Neural progenitor cell (in vitro differentiated cells): ENCODE results near the gene MAP3K13. TPM values are rescaled to one million over a fixed set of nuclear protein-coding genes. Genes with fewer than 3 reads are reported as not detected.

Experiments
- DNase-seq: peaks from one replicate; pipeline ENCODE4 v3.0.0-alpha.2; 2016; ENCODE audit warnings: low spot score
- H2AFZ ChIP-seq: fragments of 200-600 bp; sonication (generic); replicated peaks from 2 replicates; pipeline ENCODE4 v1.6.1; 2016; ENCODE audit warnings: antibody characterized with exemption
- H3F3A ChIP-seq: fragments of 200-600 bp; sonication (generic); 2 replicates; pipeline ENCODE4 v1.6.1; 2016; ENCODE audit warnings: antibody characterized with exemption, low read depth
- H3K27ac ChIP-seq: fragments of 200-600 bp; sonication (generic); 2 replicates; pipeline ENCODE4 v1.5.1; 2016; ENCODE audit warnings: mild to moderate bottlenecking
- H3K27me3 ChIP-seq: fragments of 200-600 bp; sonication (generic); 2 replicates; pipeline ENCODE4 v1.6.1; 2016; ENCODE audit warnings: mild to moderate bottlenecking, moderate library complexity
- H3K36me3 ChIP-seq: fragments of 200-600 bp; sonication (generic); 2 replicates; pipeline ENCODE4 v1.5.1; 2016
- H3K4me1 ChIP-seq: fragments of 200-600 bp; sonication (generic); 2 replicates; pipeline ENCODE4 v1.6.1; 2016; ENCODE audit warnings: mixed run types
- H3K4me2 ChIP-seq: fragments of 200-600 bp; sonication (generic); 2 replicates; pipeline ENCODE4 v1.6.1; 2016
- H3K4me3 ChIP-seq: fragments of 200-600 bp; sonication (generic); 2 replicates; pipeline ENCODE4 v1.5.1; 2016
- H3K79me2 ChIP-seq: fragments of 200-600 bp; sonication (generic); 2 replicates; pipeline ENCODE4 v1.6.1; 2016; ENCODE audit warnings: low read depth
- H3K9ac ChIP-seq: fragments of 200-600 bp; sonication (generic); 2 replicates; pipeline ENCODE4 v1.6.1; 2016
- H3K9me3 ChIP-seq: fragments of 200-600 bp; sonication (generic); 2 replicates; pipeline ENCODE4 v1.5.1; 2016; ENCODE audit warnings: low read depth
- H4K20me1 ChIP-seq: fragments of 200-600 bp; sonication (generic); 2 replicates; pipeline ENCODE4 v1.6.1; 2016; ENCODE audit warnings: low read depth
- H3K27ac Mint-ChIP-seq: 3 replicates; pipeline ENCODE4 v1.8.0; 2021; ENCODE audit warnings: mixed read lengths
- H3K27me3 Mint-ChIP-seq: 2 replicates; pipeline ENCODE4 v1.8.0; 2022; ENCODE audit warnings: low read depth, mild to moderate bottlenecking, inconsistent platforms, moderate library complexity, mixed read lengths; ENCODE audit not compliant: insufficient read depth
- H3K36me3 Mint-ChIP-seq: 3 replicates; pipeline ENCODE4 v1.8.0; 2021; ENCODE audit warnings: mixed read lengths
- H3K4me1 Mint-ChIP-seq: 3 replicates; pipeline ENCODE4 v1.8.0; 2021; ENCODE audit warnings: mixed read lengths
- H3K4me3 Mint-ChIP-seq: 3 replicates; pipeline ENCODE4 v1.8.0; 2021; ENCODE audit warnings: mild to moderate bottlenecking, moderate library complexity, mixed read lengths
- H3K9me3 Mint-ChIP-seq: 3 replicates; pipeline ENCODE4 v1.8.0; 2020; ENCODE audit warnings: mixed read lengths
- CTCF ChIP-seq: fragments of 200-600 bp; sonication (generic); IDR thresholded peaks from 2 replicates; pipeline ENCODE4 v1.5.1; 2017; ENCODE audit warnings: antibody characterized with exemption, mild to moderate bottlenecking
- EZH2 ChIP-seq: fragments of 200-600 bp; sonication (generic); IDR thresholded peaks from 2 replicates; pipeline ENCODE4 v1.6.1; 2017; ENCODE audit warnings: antibody characterized with exemption, mild to moderate bottlenecking, moderate library complexity
- EZH2phosphoT487 ChIP-seq: fragments of 200-600 bp; sonication (generic); IDR thresholded peaks from 2 replicates; pipeline ENCODE4 v1.6.1; 2017; ENCODE audit warnings: antibody characterized with exemption
- total RNA-seq: library from RNA; depleted of rRNA; stranded (reverse); fragments of >200 nt; gene quantifications from 2 replicates; pipeline ENCODE4 v1.2.3, GENCODE V29; 2015; ENCODE audit warnings: low replicate concordance

The MAP3K13 gene
- total RNA-seq, 1 donor from 2014 or later = 34.6 TPM

GRCh38 chr3:185330644-185331043 is 32.3 kb upstream of the MAP3K13 start:
- Mint-ChIP-seq H3K4me1 (no peaks in the 10 kb centered on the region), H3K36me3 (no peaks in the 10 kb centered on the region)
- DNase-seq = no peak

GRCh38 chr3:185332026-185332735 is 30.8 kb upstream of the MAP3K13 start:
- Mint-ChIP-seq H3K27ac (no peak overlapping the region), H3K4me3 (no peak overlapping the region), H3K9me3 (no peaks in the 10 kb centered on the region), H3K4me1 (no peaks in the 10 kb centered on the region), H3K27me3 (no peaks in the 10 kb centered on the region), H3K36me3 (no peaks in the 10 kb centered on the region)
- H3K4me3 ChIP-seq = no peak overlapping the region
- no peaks in the 10 kb centered on the region for H3K27me3 ChIP-seq
- TF ChIP-seq EZH2 = no peak
- no peak for TF ChIP-seq CTCF
- TF ChIP-seq EZH2phosphoT487 = no peak
- no peak overlapping the region for H2AFZ ChIP-seq
- no peak overlapping the region for H3K27ac ChIP-seq
- no peak for DNase-seq
- no peaks in the 10 kb centered on the region for H3K36me3 ChIP-seq
- no peak overlapping the region for H3K9ac ChIP-seq
- no peaks in the 10 kb centered on the region for H4K20me1 ChIP-seq
- no peaks in the 10 kb centered on the region for H3F3A ChIP-seq
- no peaks in the 10 kb centered on the region for H3K4me1 ChIP-seq
- no peaks in the 10 kb centered on the region for H3K9me3 ChIP-seq
- H3K79me2 ChIP-seq = no peaks in the 10 kb centered on the region
- no peak overlapping the region for H3K4me2 ChIP-seq

More at GRCh38 chr3:185330644-185331043, 32.3 kb upstream of the MAP3K13 start:
- Histone ChIP-seq H3K36me3 (no peaks in the 10 kb centered on the region), H3K9ac (no peak overlapping the region), H4K20me1 (no peaks in the 10 kb centered on the region), H3F3A (no peaks in the 10 kb centered on the region), H3K27me3 (no peaks in the 10 kb centered on the region), H2AFZ (no peak overlapping the region), H3K4me3 (no peak overlapping the region), H3K79me2 (no peaks in the 10 kb centered on the region), H3K4me2 (no peak overlapping the region), H3K27ac (no peak overlapping the region), H3K9me3 (no peaks in the 10 kb centered on the region), H3K4me1 (no peaks in the 10 kb centered on the region)
- no peak for TF ChIP-seq CTCF
- no peak for TF ChIP-seq EZH2
- TF ChIP-seq EZH2phosphoT487 = no peak
- peaks cover 2% of the 10 kb centered on the region for H3K27me3 Mint-ChIP-seq
- H3K27ac Mint-ChIP-seq = no peak overlapping the region
- no peak overlapping the region for H3K4me3 Mint-ChIP-seq
- no peaks in the 10 kb centered on the region for H3K9me3 Mint-ChIP-seq

GRCh38 chr3:185335799-185336198 is 27.1 kb upstream of the MAP3K13 start:
- Histone ChIP-seq H3K79me2 (no peaks in the 10 kb centered on the region), H3K4me3 (no peak overlapping the region), H3K36me3 (no peaks in the 10 kb centered on the region), H3K9me3 (no peaks in the 10 kb centered on the region), H2AFZ (no peak overlapping the region), H3K4me2 (no peak overlapping the region), H3K9ac (no peak overlapping the region), H3K27ac (no peak overlapping the region), H3K27me3 (no peaks in the 10 kb centered on the region), H3F3A (no peaks in the 10 kb centered on the region), H4K20me1 (no peaks in the 10 kb centered on the region), H3K4me1 (no peaks in the 10 kb centered on the region)
- Mint-ChIP-seq H3K4me3 (no peak overlapping the region), H3K27ac (no peak overlapping the region), H3K9me3 (no peaks in the 10 kb centered on the region), H3K27me3 (no peaks in the 10 kb centered on the region), H3K36me3 (no peaks in the 10 kb centered on the region), H3K4me1 (no peaks in the 10 kb centered on the region)
- no peak for DNase-seq
- TF ChIP-seq CTCF = no peak
- no peak for TF ChIP-seq EZH2phosphoT487
- no peak for TF ChIP-seq EZH2
